GM23338 (cell line): ENCODE data around the gene ASTE1. TPM values are rescaled to one million over a fixed set of nuclear protein-coding genes. Genes with fewer than 3 reads are reported as not detected.

Source experiments
- ATAC-seq: fragments of 200-7000 bp; cut with Tn5 transposase; 3 replicates; pipeline ENCODE4 v1.9.1; 2020
- DNase-seq: peaks from one replicate; pipeline ENCODE4 v3.0.0-alpha.2; 2015; ENCODE audit warnings: low spot score
- H2AFZ ChIP-seq: fragments of 200-600 bp; sonication (generic); 2 replicates; pipeline ENCODE4 v1.8.0; 2016; ENCODE audit warnings: antibody characterized with exemption, mild to moderate bottlenecking, moderate library complexity
- H3F3A ChIP-seq: fragments of 200-600 bp; sonication (generic); replicated peaks from 2 replicates; pipeline ENCODE4 v1.8.0; 2017; ENCODE audit warnings: antibody characterized with exemption, mixed run types, low read depth
- H3K27ac ChIP-seq: fragments of 200-600 bp; sonication (generic); 2 replicates; pipeline ENCODE4 v1.6.1; 2016; ENCODE audit warnings: low read depth
- H3K27me3 ChIP-seq: fragments of 200-600 bp; sonication (generic); 2 replicates; pipeline ENCODE4 v1.8.0; 2016; ENCODE audit warnings: mild to moderate bottlenecking, mixed run types, moderate library complexity; ENCODE audit not compliant: insufficient read depth
- H3K36me3 ChIP-seq: fragments of 200-600 bp; sonication (generic); 2 replicates; pipeline ENCODE4 v1.8.0; 2016; ENCODE audit warnings: mild to moderate bottlenecking; ENCODE audit not compliant: insufficient read depth
- H3K4me1 ChIP-seq: fragments of 200-600 bp; sonication (generic); 2 replicates; pipeline ENCODE4 v1.8.0; 2016; ENCODE audit warnings: mild to moderate bottlenecking, moderate library complexity; ENCODE audit not compliant: insufficient read depth
- H3K4me2 ChIP-seq: fragments of 200-600 bp; sonication (generic); 2 replicates; pipeline ENCODE4 v1.7.1; 2017; ENCODE audit warnings: mixed run types
- H3K4me3 ChIP-seq: fragments of 200-600 bp; sonication (generic); 2 replicates; pipeline ENCODE4 v1.6.1; 2016; ENCODE audit warnings: mixed run types
- H3K79me2 ChIP-seq: fragments of 200-600 bp; sonication (generic); replicated peaks from 2 replicates; pipeline ENCODE4 v1.8.0; 2017; ENCODE audit warnings: mild to moderate bottlenecking; ENCODE audit not compliant: insufficient read depth
- H3K9me2 ChIP-seq: fragments of 200-600 bp; sonication (generic); 2 replicates; pipeline ENCODE4 v1.8.0; 2017; ENCODE audit not compliant: insufficient read depth
- H4K20me1 ChIP-seq: fragments of 200-600 bp; sonication (generic); replicated peaks from 2 replicates; pipeline ENCODE4 v1.8.0; 2017; ENCODE audit warnings: mild to moderate bottlenecking; ENCODE audit not compliant: insufficient read depth
- H3K27ac Mint-ChIP-seq: 2 replicates; pipeline ENCODE4 v1.8.0; 2020; ENCODE audit warnings: inconsistent platforms, mild to moderate bottlenecking, moderate library complexity, mixed read lengths
- H3K27me3 Mint-ChIP-seq: 3 replicates; pipeline ENCODE4 v1.8.0; 2022; ENCODE audit warnings: low read depth, mild to moderate bottlenecking, moderate library complexity, mixed read lengths, inconsistent platforms; ENCODE audit not compliant: insufficient read depth, poor library complexity
- H3K36me3 Mint-ChIP-seq: 3 replicates; pipeline ENCODE4 v1.8.0; 2021; ENCODE audit warnings: low read depth, mild to moderate bottlenecking, inconsistent platforms, moderate library complexity, mixed read lengths
- H3K4me1 Mint-ChIP-seq: 3 replicates; pipeline ENCODE4 v1.8.0; 2020; ENCODE audit warnings: mild to moderate bottlenecking, inconsistent platforms, mixed read lengths
- H3K4me3 Mint-ChIP-seq: 3 replicates; pipeline ENCODE4 v1.8.0; 2021; ENCODE audit warnings: moderate library complexity, mild to moderate bottlenecking, inconsistent platforms, mixed read lengths
- H3K9me3 Mint-ChIP-seq: 3 replicates; pipeline ENCODE4 v1.8.0; 2020; ENCODE audit warnings: moderate library complexity, mild to moderate bottlenecking, inconsistent platforms, mixed read lengths
- NANOG ChIP-seq: IDR thresholded peaks from 2 replicates; pipeline ENCODE4 v1.6.1; 2016; ENCODE audit warnings: antibody characterized with exemption, borderline replicate concordance
- STAT1 ChIP-seq: IDR thresholded peaks from one replicate; pipeline ENCODE4 v1.6.1; 2016; ENCODE audit warnings: antibody characterized with exemption; ENCODE audit not compliant: unreplicated experiment
- polyA plus RNA-seq: library from polyadenylated mRNA; unstranded; fragments of >200 nt; fragmentation: Nextera tagmentation; extraction: Ambion mirVana; gene quantifications from 2 replicates; pipeline ENCODE4 v1.2.1, GENCODE V29; 2016
- total RNA-seq: library from RNA; depleted of rRNA; stranded (reverse); fragments of >200 nt; shearing (Covaris generic); gene quantifications from 2 replicates; pipeline ENCODE4 v1.2.3, GENCODE V29; 2014
- TF ChIP-seq, protein P1 (sequence below): fragments of 250-450 bp; sonication (Bioruptor Pico); IDR thresholded peaks from 2 replicates; pipeline ENCODE4 v1.5.0; 2020; ENCODE audit warnings: mild to moderate bottlenecking, moderate library complexity
- TF ChIP-seq, protein P2 (sequence below), 2 experiments: fragments of 200-600 bp in 1 of 2; sonication (generic) in 1 of 2; conservative IDR thresholded peaks; 2 replicates each; pipeline versions ENCODE4 v1.5.1 to v1.6.1; 2016 to 2017; ENCODE audit warnings: antibody characterized with exemption in 2 of 2, low read depth in 2 of 2, mild to moderate bottlenecking in 2 of 2, moderate library complexity in 1 of 2

The ASTE1 gene
- total and polyA plus RNA-seq, 2 experiments from 2014 or later: 4.9 to 8.9 TPM

DNA sequence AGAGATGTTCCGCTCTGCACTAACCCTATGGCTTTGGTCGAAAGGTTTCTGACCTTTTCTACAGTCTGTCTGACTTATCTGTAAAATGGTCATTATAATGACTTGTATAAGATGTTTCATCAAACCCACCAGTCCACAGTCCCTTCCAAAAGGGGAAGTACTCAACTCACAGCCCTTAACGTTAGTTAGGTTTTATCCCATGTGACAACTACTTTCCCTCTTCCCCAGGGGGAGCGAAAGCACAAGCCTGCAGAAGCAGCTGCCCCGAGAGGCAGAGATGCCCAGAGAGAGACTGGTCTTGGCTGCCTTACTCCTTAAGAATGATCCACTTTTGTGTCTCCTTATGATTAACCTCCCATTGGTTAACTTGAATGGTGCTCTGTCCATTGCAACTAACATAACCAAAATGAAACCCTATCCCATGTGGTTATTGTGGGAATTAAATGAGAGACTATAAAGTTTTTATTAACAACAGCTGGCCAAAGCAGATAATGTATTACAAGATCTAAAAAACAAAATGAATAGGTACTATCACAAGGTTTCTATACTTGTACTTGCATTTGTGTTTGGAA is 6.4 kb downstream of the ASTE1 start:
- H3K9me3 Mint-ChIP-seq: no peaks in the 10 kb centered on the region
- ATAC-seq: peak; percentile 80
- H3K4me1 Mint-ChIP-seq: no peaks in the 10 kb centered on the region
- Histone ChIP-seq H3K4me3 (no peak overlapping the region), H3K36me3 (peaks cover 5% of the 10 kb centered on the region; the same call in 1 of the 2 replicates), H2AFZ (no peak overlapping the region), H3K4me1 (no peaks in the 10 kb centered on the region), H3K4me2 (no peak overlapping the region), H3K27me3 (no peaks in the 10 kb centered on the region), H3F3A (no peaks in the 10 kb centered on the region), H4K20me1 (0 out of 2 replicates have a peak, but pooled peaks cover 12% of the 10 kb centered on the region), H3K9me2 (no peaks in the 10 kb centered on the region), H3K27ac (no peak overlapping the region), H3K79me2 (no peaks in the 10 kb centered on the region)
- H3K27ac Mint-ChIP-seq: no peak overlapping the region
- TF ChIP-seq, protein P1, sequence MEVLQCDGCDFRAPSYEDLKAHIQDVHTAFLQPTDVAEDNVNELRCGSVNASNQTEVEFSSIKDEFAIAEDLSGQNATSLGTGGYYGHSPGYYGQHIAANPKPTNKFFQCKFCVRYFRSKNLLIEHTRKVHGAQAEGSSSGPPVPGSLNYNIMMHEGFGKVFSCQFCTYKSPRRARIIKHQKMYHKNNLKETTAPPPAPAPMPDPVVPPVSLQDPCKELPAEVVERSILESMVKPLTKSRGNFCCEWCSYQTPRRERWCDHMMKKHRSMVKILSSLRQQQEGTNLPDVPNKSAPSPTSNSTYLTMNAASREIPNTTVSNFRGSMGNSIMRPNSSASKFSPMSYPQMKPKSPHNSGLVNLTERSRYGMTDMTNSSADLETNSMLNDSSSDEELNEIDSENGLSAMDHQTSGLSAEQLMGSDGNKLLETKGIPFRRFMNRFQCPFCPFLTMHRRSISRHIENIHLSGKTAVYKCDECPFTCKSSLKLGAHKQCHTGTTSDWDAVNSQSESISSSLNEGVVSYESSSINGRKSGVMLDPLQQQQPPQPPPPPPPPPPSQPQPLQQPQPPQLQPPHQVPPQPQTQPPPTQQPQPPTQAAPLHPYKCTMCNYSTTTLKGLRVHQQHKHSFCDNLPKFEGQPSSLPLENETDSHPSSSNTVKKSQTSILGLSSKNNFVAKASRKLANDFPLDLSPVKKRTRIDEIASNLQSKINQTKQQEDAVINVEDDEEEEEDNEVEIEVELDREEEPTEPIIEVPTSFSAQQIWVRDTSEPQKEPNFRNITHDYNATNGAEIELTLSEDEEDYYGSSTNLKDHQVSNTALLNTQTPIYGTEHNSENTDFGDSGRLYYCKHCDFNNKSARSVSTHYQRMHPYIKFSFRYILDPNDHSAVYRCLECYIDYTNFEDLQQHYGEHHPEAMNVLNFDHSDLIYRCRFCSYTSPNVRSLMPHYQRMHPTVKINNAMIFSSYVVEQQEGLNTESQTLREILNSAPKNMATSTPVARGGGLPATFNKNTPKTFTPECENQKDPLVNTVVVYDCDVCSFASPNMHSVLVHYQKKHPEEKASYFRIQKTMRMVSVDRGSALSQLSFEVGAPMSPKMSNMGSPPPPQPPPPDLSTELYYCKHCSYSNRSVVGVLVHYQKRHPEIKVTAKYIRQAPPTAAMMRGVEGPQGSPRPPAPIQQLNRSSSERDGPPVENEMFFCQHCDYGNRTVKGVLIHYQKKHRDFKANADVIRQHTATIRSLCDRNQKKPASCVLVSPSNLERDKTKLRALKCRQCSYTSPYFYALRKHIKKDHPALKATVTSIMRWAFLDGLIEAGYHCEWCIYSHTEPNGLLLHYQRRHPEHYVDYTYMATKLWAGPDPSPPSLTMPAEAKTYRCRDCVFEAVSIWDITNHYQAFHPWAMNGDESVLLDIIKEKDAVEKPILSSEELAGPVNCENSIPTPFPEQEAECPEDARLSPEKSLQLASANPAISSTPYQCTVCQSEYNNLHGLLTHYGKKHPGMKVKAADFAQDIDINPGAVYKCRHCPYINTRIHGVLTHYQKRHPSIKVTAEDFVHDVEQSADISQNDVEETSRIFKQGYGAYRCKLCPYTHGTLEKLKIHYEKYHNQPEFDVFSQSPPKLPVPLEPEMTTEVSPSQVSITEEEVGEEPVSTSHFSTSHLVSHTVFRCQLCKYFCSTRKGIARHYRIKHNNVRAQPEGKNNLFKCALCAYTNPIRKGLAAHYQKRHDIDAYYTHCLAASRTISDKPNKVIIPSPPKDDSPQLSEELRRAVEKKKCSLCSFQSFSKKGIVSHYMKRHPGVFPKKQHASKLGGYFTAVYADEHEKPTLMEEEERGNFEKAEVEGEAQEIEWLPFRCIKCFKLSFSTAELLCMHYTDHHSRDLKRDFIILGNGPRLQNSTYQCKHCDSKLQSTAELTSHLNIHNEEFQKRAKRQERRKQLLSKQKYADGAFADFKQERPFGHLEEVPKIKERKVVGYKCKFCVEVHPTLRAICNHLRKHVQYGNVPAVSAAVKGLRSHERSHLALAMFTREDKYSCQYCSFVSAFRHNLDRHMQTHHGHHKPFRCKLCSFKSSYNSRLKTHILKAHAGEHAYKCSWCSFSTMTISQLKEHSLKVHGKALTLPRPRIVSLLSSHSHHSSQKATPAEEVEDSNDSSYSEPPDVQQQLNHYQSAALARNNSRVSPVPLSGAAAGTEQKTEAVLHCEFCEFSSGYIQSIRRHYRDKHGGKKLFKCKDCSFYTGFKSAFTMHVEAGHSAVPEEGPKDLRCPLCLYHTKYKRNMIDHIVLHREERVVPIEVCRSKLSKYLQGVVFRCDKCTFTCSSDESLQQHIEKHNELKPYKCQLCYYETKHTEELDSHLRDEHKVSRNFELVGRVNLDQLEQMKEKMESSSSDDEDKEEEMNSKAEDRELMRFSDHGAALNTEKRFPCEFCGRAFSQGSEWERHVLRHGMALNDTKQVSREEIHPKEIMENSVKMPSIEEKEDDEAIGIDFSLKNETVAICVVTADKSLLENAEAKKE: no peak
- TF ChIP-seq NANOG: no peak
- TF ChIP-seq, protein P2, sequence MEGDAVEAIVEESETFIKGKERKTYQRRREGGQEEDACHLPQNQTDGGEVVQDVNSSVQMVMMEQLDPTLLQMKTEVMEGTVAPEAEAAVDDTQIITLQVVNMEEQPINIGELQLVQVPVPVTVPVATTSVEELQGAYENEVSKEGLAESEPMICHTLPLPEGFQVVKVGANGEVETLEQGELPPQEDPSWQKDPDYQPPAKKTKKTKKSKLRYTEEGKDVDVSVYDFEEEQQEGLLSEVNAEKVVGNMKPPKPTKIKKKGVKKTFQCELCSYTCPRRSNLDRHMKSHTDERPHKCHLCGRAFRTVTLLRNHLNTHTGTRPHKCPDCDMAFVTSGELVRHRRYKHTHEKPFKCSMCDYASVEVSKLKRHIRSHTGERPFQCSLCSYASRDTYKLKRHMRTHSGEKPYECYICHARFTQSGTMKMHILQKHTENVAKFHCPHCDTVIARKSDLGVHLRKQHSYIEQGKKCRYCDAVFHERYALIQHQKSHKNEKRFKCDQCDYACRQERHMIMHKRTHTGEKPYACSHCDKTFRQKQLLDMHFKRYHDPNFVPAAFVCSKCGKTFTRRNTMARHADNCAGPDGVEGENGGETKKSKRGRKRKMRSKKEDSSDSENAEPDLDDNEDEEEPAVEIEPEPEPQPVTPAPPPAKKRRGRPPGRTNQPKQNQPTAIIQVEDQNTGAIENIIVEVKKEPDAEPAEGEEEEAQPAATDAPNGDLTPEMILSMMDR (conservative IDR thresholded peaks at IDR 0.05; ENCODE audit: low read depth in 2 of 2): no peak
- TF ChIP-seq STAT1: no peak
- peaks cover 18% of the 10 kb centered on the region; the same call in 2 of the 3 replicates for H3K36me3 Mint-ChIP-seq
- no peak overlapping the region for H3K4me3 Mint-ChIP-seq
- H3K27me3 Mint-ChIP-seq: no peaks in the 10 kb centered on the region
- DNase-seq: peak; percentile 35
